AG04450 (cell line): Measurements from ENCODE around the gene GNPAT. TPM values are rescaled to one million over a fixed set of nuclear protein-coding genes. Genes with fewer than 3 reads are reported as not detected.

Experiments
- CTCF ChIA-PET: fragments of 300-600, 350-600 bp; formaldehyde crosslinking; extraction: SDS; loops from one replicate; lab custom pipeline; 2022; ENCODE audit warnings: antibody characterized with exemption, inconsistent platforms; lab: Charles Lee
- POLR2A ChIA-PET: fragments of 350-600 bp; formaldehyde crosslinking; extraction: SDS; loops from one replicate; lab custom pipeline; 2021; ENCODE audit warnings: antibody characterized with exemption, inconsistent platforms; lab: Yijun Ruan, JAX
- DNase-seq: peaks from one replicate; pipeline ENCODE4 v3.0.0-alpha.2; 2011; ENCODE audit warnings: low read depth, low spot score
- H3K27ac ChIP-seq: one replicate; pipeline ENCODE4 v1.5.1; 2012; ENCODE audit warnings: low read depth, low read length, control low read depth
- H3K27me3 ChIP-seq: one replicate; pipeline ENCODE4 v1.6.0; 2012; ENCODE audit warnings: low read length; ENCODE audit not compliant: control insufficient read depth, insufficient read depth
- H3K4me3 ChIP-seq: 2 replicates; pipeline ENCODE4 v1.5.1; 2011; ENCODE audit warnings: mild to moderate bottlenecking, low read depth, low read length, control low read depth
- H3K9me3 ChIP-seq: 2 replicates; pipeline ENCODE4 v1.5.1; 2012; ENCODE audit warnings: low read length; ENCODE audit not compliant: control insufficient read depth, insufficient read depth
- polyA plus RNA-seq: library from polyadenylated mRNA; depleted of rRNA; stranded (reverse); fragments of >200 nt; gene quantifications from 2 replicates; pipeline ENCODE4 v1.2.3, GENCODE V29; 2011
- TF ChIP-seq, protein P1 (sequence below): IDR thresholded peaks from 2 replicates; pipeline ENCODE4 v1.5.1; 2011; ENCODE audit warnings: low read depth, low read length, control low read depth, inconsistent platforms

The GNPAT gene
- polyA plus RNA-seq, 1 experiment, result 56.1 TPM

DNA sequence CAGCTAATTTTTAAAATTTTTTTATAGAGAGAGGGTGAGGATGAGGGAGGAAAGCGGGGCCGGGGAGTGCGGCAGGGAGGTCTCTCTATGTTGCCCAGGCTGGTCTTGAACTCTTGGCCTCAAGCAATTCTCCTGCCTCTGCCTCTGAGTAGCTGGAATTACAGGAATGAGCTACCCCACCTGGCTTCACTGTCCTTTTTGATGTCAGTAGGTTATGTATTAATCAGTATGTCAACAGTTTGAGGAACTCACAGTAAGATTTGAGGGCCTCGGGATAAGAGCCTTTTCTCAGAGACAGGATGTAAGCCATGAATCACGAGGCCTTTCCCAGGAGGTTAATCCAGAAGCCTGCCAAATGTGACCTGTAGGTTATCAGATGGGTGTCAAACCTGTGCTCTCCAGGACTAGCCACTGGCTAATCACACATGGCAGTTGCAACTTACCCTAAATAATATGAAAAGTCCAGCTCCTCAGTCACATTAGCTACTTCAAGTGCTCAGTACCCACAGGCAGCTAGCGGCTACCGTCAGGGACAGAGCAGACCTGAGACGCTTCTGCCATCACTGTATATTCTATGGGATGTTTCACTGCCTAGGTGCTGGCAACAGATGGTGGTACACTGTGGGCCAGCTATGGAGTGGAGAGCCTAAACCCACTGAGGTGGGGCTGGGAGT, 46.0 kb upstream of the GNPAT start:
- no peak for DNase-seq
- Histone ChIP-seq H3K4me3 (no peak overlapping the region), H3K9me3 (no peaks in the 10 kb centered on the region), H3K27ac (no peak overlapping the region), H3K27me3 (peaks cover 13% of the 10 kb centered on the region)
- POLR2A ChIA-PET, result interaction anchor here (0.6 kb wide), 1 partner anchor 176 kb away, joined by 4 read pairs; no protein-coding TSS in a partner anchor
- TF ChIP-seq, protein P1, sequence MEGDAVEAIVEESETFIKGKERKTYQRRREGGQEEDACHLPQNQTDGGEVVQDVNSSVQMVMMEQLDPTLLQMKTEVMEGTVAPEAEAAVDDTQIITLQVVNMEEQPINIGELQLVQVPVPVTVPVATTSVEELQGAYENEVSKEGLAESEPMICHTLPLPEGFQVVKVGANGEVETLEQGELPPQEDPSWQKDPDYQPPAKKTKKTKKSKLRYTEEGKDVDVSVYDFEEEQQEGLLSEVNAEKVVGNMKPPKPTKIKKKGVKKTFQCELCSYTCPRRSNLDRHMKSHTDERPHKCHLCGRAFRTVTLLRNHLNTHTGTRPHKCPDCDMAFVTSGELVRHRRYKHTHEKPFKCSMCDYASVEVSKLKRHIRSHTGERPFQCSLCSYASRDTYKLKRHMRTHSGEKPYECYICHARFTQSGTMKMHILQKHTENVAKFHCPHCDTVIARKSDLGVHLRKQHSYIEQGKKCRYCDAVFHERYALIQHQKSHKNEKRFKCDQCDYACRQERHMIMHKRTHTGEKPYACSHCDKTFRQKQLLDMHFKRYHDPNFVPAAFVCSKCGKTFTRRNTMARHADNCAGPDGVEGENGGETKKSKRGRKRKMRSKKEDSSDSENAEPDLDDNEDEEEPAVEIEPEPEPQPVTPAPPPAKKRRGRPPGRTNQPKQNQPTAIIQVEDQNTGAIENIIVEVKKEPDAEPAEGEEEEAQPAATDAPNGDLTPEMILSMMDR, result no peak
- CTCF ChIA-PET, result no interaction called here

DNA sequence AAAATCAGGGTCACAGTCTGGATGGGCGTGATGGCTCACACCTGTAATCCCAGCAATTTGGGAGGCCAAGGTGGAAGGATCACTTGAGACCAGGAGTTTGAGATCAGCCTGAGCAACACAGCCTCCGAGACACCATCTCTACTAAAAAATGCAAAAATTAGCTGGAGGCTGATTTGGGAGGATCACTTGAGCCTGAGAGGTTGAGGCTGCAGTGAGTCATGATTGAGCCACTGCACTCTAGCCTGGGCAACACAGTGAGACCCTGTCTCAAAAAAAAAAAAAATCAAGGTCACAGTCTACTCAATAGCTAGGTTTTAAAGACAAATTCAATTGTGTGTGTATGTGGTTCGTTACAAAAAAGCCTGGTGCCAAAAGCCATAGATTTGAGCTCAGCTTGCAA, 44.7 kb upstream of the GNPAT start:
- POLR2A ChIA-PET, result no interaction called here
- Histone ChIP-seq H3K27me3 (peaks cover 17% of the 10 kb centered on the region), H3K4me3 (no peak overlapping the region), H3K9me3 (no peaks in the 10 kb centered on the region), H3K27ac (no peak overlapping the region)
- CTCF ChIA-PET, result interaction anchor here (1.0 kb wide), 1 partner anchor 399 kb away, joined by 3 read pairs; no protein-coding TSS in a partner anchor
- TF ChIP-seq, protein P1, result no peak
- no peak for DNase-seq

DNA sequence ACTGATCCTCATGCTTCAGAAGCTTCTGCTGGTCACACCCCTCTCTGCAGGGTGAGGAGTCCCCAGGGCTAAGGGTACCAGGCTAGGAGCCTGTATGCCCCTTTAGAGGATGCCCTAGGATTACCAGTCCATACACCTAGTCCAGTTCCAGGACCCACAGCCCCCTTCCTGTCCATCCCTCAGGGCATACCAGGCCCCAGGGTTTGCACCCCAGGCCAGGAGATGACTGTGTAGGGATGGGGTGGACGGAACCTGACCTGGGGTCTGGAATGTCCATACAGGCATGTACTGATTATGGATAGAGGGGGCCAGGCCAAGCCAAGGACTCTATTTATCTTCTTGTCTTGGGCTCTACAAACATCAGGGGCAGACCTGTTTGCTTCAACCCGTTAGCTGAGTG, 44.3 kb upstream of the GNPAT start:
- DNase-seq, result no peak
- Histone ChIP-seq H3K4me3 (no peak overlapping the region), H3K27me3 (peaks cover 21% of the 10 kb centered on the region), H3K9me3 (no peaks in the 10 kb centered on the region), H3K27ac (no peak overlapping the region)
- TF ChIP-seq, protein P1, result no peak
- ChIA-PET POLR2A (no interaction called here), CTCF (interaction anchor here (1.0 kb wide), 1 partner anchor 399 kb away, joined by 3 read pairs; no protein-coding TSS in a partner anchor)

DNA sequence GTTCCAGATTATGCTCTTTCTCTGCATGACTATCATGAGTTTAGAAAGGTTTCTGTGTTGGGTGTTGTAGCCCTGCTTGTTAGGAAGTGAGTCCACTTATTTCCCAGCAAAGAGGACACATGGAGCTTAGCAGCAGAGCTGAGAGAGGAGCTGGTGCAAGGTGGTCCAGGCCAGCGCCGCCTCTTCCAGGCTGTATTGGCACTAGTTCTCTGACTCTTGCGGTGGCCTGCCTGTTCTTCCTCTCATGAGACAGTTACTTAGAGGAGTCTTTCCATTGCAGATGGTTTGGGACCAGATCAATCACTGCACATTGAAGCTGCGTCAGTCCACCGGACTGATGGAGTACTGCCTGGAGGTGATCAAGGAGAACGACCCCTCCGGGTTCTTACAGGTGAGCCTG, 41.1 kb upstream of the GNPAT start:
- ChIA-PET CTCF (no interaction called here), POLR2A (no interaction called here)
- no peak for DNase-seq
- no peak overlapping the region for H3K27ac ChIP-seq
- H3K4me3 ChIP-seq, result no peak overlapping the region
- TF ChIP-seq, protein P1, result no peak
- no peaks in the 10 kb centered on the region; the same call in 1 of the 2 replicates for H3K9me3 ChIP-seq
- H3K27me3 ChIP-seq, result peaks cover 34% of the 10 kb centered on the region

DNA sequence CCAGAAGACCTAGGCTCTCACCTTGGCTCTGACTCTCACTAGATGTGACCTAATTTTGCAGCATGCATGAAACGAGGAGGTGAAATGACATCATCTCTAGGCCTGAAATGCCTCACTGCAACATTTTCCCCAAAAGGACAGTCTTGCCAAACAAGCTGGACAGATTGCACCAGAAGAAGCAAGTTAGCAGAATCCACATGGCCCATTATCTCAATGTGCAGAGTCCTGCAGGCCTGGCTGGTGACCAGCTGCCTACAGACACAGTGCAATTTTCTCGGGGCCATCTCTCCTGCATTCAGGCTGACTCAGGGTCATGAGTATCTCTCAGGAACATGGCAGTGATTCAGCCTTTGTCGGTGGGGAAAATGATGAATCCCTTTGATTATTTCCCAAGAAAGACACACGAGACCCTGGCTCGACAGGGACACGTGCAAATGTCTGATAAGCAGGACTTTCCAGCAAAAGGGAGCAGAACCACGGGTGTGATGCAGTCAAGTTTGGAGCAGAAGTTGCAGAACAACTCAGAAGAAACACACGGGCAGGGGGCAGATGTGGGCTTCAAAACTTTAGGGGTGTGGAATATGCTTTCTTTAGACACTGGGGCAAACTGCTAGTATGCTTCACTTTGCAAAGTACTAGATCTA, 40.5 kb upstream of the GNPAT start:
- H3K27ac ChIP-seq, result no peak overlapping the region
- ChIA-PET CTCF (no interaction called here), POLR2A (no interaction called here)
- H3K9me3 ChIP-seq, result no peaks in the 10 kb centered on the region; the same call in 1 of the 2 replicates
- TF ChIP-seq, protein P1, result no peak
- no peak for DNase-seq
- no peak overlapping the region for H3K4me3 ChIP-seq
- peaks cover 35% of the 10 kb centered on the region for H3K27me3 ChIP-seq
